Measurements from ENCODE around the gene SNAP29.
"Not testable (repeated sequence)": the region's sequence is repeated elsewhere in the genome, so short reads cannot be mapped to it uniquely, and the experiment has no call there.

Gene SNAP29

GRCh38 chr22:20867179-20868024, 8.6 kb downstream of the SNAP29 start:
- no peak for DNase-seq

- no peak for DNase-seq
Measured at GRCh38 chr22:20868025-20868962, 9.5 kb downstream of the SNAP29 start.

GRCh38 chr22:20869234-20869633, 10.4 kb downstream of the SNAP29 start:
- DNase-seq, result no peak

GRCh38 chr22:20873214-20873613, 14.4 kb downstream of the SNAP29 start:
- no peak for DNase-seq

- DNase-seq, result no peak
Measured at GRCh38 chr22:20875296-20875695, 16.5 kb downstream of the SNAP29 start.

GRCh38 chr22:20877715-20878114, 18.9 kb downstream of the SNAP29 start:
- no peak for DNase-seq

GRCh38 chr22:20881231-20881630, 22.4 kb downstream of the SNAP29 start:
- DNase-seq, result no peak

GRCh38 chr22:20881869-20882815, 23.3 kb downstream of the SNAP29 start:
- no peak for DNase-seq

DNA sequence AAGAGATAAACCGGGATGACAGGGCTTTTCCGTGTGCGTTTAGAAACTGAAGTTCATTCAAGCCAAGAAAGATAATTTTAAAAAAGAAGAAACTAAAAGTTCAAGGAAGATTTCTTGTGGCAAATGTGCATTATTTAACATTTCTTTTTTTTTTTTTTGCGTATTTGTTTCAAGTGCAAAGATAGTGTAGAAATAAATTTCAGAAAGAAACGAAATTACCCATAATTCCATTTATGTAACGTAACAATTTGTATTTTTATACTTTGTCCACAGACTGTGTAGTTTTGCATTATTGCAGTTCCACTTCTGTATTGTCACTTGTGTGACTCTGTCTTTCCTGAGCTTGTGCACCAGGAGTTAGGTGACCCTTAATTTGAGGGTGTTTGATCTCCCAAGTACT, 24.0 kb downstream of the SNAP29 start:
- DNase-seq, result no peak

- no peak for DNase-seq
Measured at GRCh38 chr22:20884454-20884853, 25.6 kb downstream of the SNAP29 start.

- no peak for DNase-seq
Measured at GRCh38 chr22:20885017-20885556, 26.3 kb downstream of the SNAP29 start.

- DNase-seq, result peak; percentile 16
Measured at GRCh38 chr22:20885557-20886323, 26.9 kb downstream of the SNAP29 start.

GRCh38 chr22:20887375-20887774, 28.6 kb downstream of the SNAP29 start:
- no peak for DNase-seq

GRCh38 chr22:20889025-20889704, 30.4 kb downstream of the SNAP29 start:
- DNase-seq, result no peak

DNA sequence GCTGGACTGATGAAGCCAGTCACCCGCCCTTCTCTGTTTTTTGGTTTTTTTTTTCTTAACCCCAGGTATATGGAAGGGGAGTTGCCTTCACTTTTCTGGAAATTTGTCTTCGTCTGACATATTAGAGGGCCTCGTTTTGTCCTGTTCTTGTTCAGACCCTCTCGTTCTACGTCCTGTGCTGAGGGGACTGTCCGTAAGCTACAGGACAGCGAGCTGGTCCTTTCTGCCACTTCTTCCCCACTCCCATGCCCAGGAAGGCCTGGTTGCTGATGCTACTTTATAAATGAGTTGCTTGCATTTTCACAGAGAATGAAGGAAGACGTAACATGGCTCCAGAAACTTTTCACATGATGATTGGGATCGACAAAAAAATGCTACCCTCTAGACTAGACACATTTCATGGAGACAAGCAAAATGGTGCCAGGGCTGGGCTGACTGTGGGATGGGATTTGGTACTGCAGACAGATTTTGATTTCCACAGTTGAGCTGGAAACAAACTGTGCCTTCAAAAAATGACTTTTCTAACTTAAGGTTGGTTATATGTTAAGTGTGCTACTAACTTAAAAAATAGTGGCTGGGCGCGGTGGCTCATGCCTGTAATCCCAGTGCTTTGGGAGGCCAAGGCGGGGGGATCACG, 31.2 kb downstream of the SNAP29 start:
- no peak for DNase-seq

DNA sequence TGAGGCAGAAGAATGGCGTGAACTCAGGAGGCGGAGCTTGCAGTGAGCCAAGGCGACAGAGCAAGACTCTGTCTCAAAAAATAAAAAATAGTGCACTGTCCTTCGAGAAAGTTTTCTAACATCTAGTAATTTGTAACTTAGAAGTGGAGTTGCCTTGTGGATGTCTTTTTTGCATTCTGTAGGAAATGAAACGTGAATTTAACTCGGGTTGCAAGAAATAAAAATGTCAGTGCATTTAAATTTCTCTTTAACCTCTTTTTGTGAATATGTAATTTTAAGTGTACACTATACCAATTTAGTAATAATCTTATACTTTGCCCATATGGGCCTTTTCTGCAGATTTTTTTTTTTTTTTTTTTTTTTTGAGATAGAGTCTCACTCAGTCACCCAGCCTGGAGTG, 32.2 kb downstream of the SNAP29 start:
- no peak for DNase-seq

- not testable (repeated sequence) for DNase-seq
Measured at GRCh38 chr22:20897737-20898136, 38.9 kb downstream of the SNAP29 start.

DNA sequence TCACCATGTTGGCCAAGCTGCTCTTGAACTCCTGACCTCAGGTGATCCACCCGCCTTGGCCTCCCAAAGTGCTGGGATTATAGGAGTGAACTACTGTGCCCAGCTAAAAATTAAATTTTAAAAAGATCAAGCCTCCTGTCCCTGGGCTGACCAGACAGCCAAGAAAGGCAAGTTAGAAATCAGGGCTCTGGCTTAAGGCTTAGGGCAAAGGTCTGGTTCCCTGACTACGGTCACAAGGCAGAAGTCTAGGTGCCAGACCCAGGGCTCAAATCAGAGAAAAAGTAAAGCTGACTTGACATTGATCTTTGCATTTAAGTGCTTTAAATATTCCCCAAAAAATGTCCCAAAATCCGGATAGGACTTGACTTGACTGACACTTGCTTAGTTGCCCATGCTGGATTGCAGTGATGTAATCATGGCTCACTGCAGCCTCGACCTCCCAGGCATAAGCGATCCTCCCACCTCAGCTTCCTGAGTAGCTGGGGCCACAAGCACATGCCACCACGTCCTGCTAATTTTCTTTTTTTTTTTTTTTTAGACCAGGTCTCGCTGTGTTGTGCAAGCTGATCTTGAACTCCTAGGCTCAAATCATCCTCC, 41.1 kb downstream of the SNAP29 start:
- no peak for DNase-seq

DNA sequence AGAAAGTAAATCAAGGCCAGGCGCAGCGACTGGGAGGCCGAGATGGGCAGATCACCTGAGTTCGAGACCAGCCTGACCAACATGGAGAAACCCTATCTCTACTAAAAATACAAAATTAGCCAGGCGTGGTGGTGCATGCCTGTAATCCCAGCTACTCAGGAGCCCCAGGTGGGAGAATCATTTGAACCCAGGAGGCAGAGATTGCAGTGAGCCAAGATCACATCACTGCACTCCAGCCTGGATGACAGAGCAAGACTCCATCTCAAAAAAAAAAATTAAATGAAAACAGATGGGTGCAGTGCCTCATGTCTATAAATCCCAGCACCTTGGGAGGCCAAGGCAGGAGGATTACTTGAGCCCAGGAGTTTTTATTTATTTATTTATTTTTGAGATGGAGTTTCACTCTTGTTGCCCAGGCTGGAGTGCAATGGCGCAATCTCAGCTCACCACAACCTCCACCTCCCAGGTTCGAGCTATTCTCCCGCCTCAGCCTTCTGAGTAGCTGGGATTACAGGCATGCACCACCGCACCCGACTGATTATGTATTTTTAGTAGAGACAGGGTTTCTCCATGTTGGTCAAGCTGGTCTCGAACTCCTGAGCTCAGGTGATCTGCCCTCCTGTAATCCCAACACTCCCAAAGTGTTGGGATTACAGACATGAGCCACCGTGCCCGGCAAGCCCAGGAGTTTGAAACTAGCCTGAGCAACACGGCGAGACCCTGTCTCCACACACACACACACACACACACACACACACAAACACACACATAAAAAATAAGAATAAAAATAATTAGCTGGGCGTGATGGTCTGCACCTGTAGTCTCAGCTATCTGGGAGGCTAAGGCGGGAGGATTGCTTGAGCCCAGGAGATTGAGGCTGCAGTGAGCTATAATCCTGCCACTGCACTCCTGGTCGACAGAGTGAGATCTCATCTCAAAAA, 42.6 kb downstream of the SNAP29 start:
- DNase-seq, result not testable (repeated sequence)
